HepG2 (cell line): ENCODE results near the gene FLYWCH1. TPM values are rescaled to one million over a fixed set of nuclear protein-coding genes. Genes with fewer than 3 reads are reported as not detected.
A peak's percentile ranks its signal among the peaks of the same experiment; 100 is the strongest.

Experiments used
- CENPX ChIP-seq: sonication (generic); formaldehyde crosslinking; IDR thresholded peaks from 2 replicates; pipeline ENCODE4 v1.9.0; 2021; ENCODE audit warnings: mild to moderate bottlenecking, missing genetic modification reagents, moderate library complexity
- FOXC1 ChIP-seq: sonication (generic); formaldehyde crosslinking; IDR thresholded peaks from 2 replicates; pipeline ENCODE4 v1.8.0; 2022; ENCODE audit warnings: mild to moderate bottlenecking, missing genetic modification reagents, borderline replicate concordance
- HNRNPLL ChIP-seq: fragments of 200-400 bp; formaldehyde crosslinking; IDR thresholded peaks from 2 replicates; pipeline ENCODE4 v1.6.1; 2017; ENCODE audit warnings: mild to moderate bottlenecking, low read depth, low read length; ENCODE audit not compliant: poor library complexity, severe bottlenecking
- KDM3A ChIP-seq: IDR thresholded peaks from 2 replicates; pipeline ENCODE4 v1.6.1; 2018; ENCODE audit warnings: low read depth, missing compliant biosample characterization
- LCORL ChIP-seq, 2 experiments: fragments of 450-650 bp in 1 of 2; sonication (generic) in 1 of 2; formaldehyde crosslinking in 1 of 2; IDR thresholded peaks; 2 replicates each; pipeline versions ENCODE4 v1.5.0 to v1.6.1; 2017 to 2020; ENCODE audit warnings: antibody characterized with exemption in 1 of 2, missing genetic modification reagents in 1 of 2
- NFIC ChIP-seq: IDR thresholded peaks from 2 replicates; pipeline ENCODE4 v1.6.1; 2012; ENCODE audit warnings: mild to moderate bottlenecking, low read length, inconsistent platforms
- NFYB ChIP-seq: sonication (generic); formaldehyde crosslinking; IDR thresholded peaks from 2 replicates; pipeline ENCODE4 v1.4.0; 2020; ENCODE audit warnings: missing genetic modification reagents
- RBAK ChIP-seq: sonication (generic); formaldehyde crosslinking; IDR thresholded peaks from 2 replicates; pipeline ENCODE4 v1.5.1; 2020; ENCODE audit warnings: mild to moderate bottlenecking, missing genetic modification reagents
- TOPORS ChIP-seq: sonication (generic); formaldehyde crosslinking; IDR thresholded peaks from 2 replicates; pipeline ENCODE4 v1.8.0; 2023; ENCODE audit warnings: mild to moderate bottlenecking, missing genetic modification reagents
- ZBTB7B ChIP-seq: sonication (generic); formaldehyde crosslinking; IDR thresholded peaks from 2 replicates; pipeline ENCODE4 v1.4.0; 2020; ENCODE audit warnings: missing genetic modification reagents
- ZIK1 ChIP-seq: sonication (generic); formaldehyde crosslinking; IDR thresholded peaks from 2 replicates; pipeline ENCODE4 v1.5.0; 2020; ENCODE audit warnings: mild to moderate bottlenecking, low read depth, missing genetic modification reagents, borderline replicate concordance
- ZNF317 ChIP-seq: sonication (generic); formaldehyde crosslinking; IDR thresholded peaks from 2 replicates; pipeline ENCODE4 v1.5.0; 2020; ENCODE audit warnings: mild to moderate bottlenecking, missing genetic modification reagents
- ZNF382 ChIP-seq: sonication (generic); formaldehyde crosslinking; IDR thresholded peaks from 2 replicates; pipeline ENCODE4 v1.5.0; 2020; ENCODE audit warnings: missing genetic modification reagents, mild to moderate bottlenecking, borderline replicate concordance
- ZNF441 ChIP-seq: sonication (generic); formaldehyde crosslinking; IDR thresholded peaks from 2 replicates; pipeline ENCODE4 v1.7.0; 2021; ENCODE audit warnings: missing genetic modification reagents, borderline replicate concordance
- ZNF460 ChIP-seq: sonication (generic); formaldehyde crosslinking; IDR thresholded peaks from 2 replicates; pipeline ENCODE4 v1.5.1; 2020; ENCODE audit warnings: missing genetic modification reagents, mild to moderate bottlenecking, borderline replicate concordance
- ZNF598 ChIP-seq: sonication (generic); formaldehyde crosslinking; IDR thresholded peaks from 2 replicates; pipeline ENCODE4 v1.5.1; 2020; ENCODE audit warnings: mild to moderate bottlenecking, missing genetic modification reagents, borderline replicate concordance
- ZNF614 ChIP-seq: IDR thresholded peaks from 2 replicates; pipeline ENCODE4 v1.6.1; 2018; ENCODE audit warnings: missing biosample characterization, missing genetic modification reagents, inconsistent platforms, borderline replicate concordance
- ZNF768 ChIP-seq: sonication (generic); formaldehyde crosslinking; IDR thresholded peaks from 2 replicates; pipeline ENCODE4 v1.4.0; 2020; ENCODE audit warnings: missing genetic modification reagents
- ZSCAN12 ChIP-seq: sonication (generic); formaldehyde crosslinking; IDR thresholded peaks from 2 replicates; pipeline ENCODE4 v1.9.0; 2021; ENCODE audit warnings: mild to moderate bottlenecking, missing genetic modification reagents
- polyA plus RNA-seq, 8 experiments: library from polyadenylated mRNA; depleted of rRNA in 3 of 8; stranded (reverse) in 7 of 8; unstranded in 1 of 8; fragments of >200 nt; fragmentation: Illumina TruSeq in 4 of 8; extraction: Trizol in 4 of 8; gene quantifications; 2 replicates each; pipeline versions ENCODE4 v1.2.1 to v1.2.3, GENCODE V29; 2011 to 2016; ENCODE audit warnings: low read depth in 4 of 8, missing spikeins in 1 of 8, mixed read lengths in 1 of 8; ENCODE audit not compliant: insufficient read depth in 1 of 8
- total RNA-seq, 5 experiments: library from RNA; depleted of rRNA; stranded (reverse); fragments of >200 nt; fragmentation: Illumina TruSeq; extraction: Trizol; gene quantifications; 2 replicates each; pipeline ENCODE4 v1.2.3, GENCODE V29; 2016; ENCODE audit warnings: low read depth in 1 of 5
- TF ChIP-seq, protein P1 (sequence below): sonication (generic); formaldehyde crosslinking; IDR thresholded peaks from 2 replicates; pipeline ENCODE4 v1.4.0; 2020; ENCODE audit warnings: missing genetic modification reagents
- TF ChIP-seq, protein P2 (sequence below): sonication (generic); formaldehyde crosslinking; IDR thresholded peaks from 2 replicates; pipeline ENCODE4 v1.8.0; 2022; ENCODE audit warnings: mild to moderate bottlenecking, missing genetic modification reagents; ENCODE audit not compliant: insufficient replicate concordance
- TF ChIP-seq, protein P3 (sequence below): sonication (generic); formaldehyde crosslinking; IDR thresholded peaks from 2 replicates; pipeline ENCODE4 v1.5.1; 2020; ENCODE audit warnings: mild to moderate bottlenecking, missing genetic modification reagents, borderline replicate concordance

The FLYWCH1 gene
- total and polyA plus RNA-seq, 2 of the 13 experiments (the other 11 are each of a cell fraction or from before 2014, with no cell fraction given) = 7.3 to 12.4 TPM

DNA sequence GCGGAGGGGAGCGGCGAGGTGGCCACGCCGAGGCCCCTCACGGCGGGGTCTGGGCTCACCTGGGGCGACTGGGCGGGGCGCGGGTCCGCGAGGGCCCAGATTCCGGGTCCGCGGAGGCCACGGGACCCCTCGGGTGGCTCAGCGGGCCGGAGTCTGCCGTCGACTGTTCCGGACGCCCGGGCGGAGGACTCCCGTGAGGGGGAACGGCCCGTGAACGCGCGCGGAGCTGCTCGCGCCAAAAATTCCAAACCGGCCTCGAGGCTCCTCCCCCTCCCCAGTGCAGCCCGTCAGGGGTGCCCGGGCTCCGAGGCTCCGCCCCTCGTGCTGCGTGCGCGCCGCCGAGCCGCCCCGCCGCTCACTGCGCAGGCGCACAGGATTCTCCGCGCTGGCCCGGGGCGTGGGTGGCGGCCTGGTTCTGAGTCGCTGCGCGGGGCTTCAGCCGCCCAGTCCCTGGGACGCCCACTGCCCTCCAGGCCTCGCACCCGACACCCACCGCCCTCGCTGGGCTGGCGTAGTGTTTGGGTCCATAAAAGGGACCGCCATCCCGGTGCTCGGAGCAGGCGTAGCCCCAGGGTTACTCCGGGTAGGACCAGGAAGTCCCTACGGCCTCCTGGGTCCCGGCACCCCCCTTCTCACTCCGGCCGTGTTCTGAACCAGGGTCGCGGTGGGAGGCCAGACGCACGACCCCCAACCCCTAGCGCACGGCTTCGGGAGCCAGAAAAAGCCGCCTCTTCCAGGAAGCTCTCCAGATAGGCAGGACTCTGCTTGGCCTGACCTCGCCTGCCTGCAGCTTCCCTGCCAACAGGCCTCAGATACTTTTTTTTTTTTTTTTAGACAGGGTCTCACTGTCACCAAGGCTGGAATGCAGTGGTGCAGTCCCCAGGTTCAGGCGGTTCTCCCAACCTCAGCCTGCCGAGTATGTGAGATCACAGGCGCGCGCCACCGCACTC is 68.8 kb downstream of the FLYWCH1 start, which contains the start of gene PKMYT1 (continued):
- TF ChIP-seq, protein P1, sequence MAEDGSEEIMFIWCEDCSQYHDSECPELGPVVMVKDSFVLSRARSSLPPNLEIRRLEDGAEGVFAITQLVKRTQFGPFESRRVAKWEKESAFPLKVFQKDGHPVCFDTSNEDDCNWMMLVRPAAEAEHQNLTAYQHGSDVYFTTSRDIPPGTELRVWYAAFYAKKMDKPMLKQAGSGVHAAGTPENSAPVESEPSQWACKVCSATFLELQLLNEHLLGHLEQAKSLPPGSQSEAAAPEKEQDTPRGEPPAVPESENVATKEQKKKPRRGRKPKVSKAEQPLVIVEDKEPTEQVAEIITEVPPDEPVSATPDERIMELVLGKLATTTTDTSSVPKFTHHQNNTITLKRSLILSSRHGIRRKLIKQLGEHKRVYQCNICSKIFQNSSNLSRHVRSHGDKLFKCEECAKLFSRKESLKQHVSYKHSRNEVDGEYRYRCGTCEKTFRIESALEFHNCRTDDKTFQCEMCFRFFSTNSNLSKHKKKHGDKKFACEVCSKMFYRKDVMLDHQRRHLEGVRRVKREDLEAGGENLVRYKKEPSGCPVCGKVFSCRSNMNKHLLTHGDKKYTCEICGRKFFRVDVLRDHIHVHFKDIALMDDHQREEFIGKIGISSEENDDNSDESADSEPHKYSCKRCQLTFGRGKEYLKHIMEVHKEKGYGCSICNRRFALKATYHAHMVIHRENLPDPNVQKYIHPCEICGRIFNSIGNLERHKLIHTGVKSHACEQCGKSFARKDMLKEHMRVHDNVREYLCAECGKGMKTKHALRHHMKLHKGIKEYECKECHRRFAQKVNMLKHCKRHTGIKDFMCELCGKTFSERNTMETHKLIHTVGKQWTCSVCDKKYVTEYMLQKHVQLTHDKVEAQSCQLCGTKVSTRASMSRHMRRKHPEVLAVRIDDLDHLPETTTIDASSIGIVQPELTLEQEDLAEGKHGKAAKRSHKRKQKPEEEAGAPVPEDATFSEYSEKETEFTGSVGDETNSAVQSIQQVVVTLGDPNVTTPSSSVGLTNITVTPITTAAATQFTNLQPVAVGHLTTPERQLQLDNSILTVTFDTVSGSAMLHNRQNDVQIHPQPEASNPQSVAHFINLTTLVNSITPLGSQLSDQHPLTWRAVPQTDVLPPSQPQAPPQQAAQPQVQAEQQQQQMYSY = 0 out of 2 replicates have a peak, but pooled peaks have one; percentile 32
- TF ChIP-seq ZNF614 (CRISPR knock-in tag) = no peak
- TF ChIP-seq ZIK1 (CRISPR knock-in tag) = no peak
- no peak; the same call in 1 of the 2 replicates for TF ChIP-seq FOXC1
- no peak for TF ChIP-seq ZNF382 (CRISPR knock-in tag)
- peak; percentile 63 for TF ChIP-seq NFYB (CRISPR knock-in tag)
- TF ChIP-seq KDM3A (CRISPR knock-in tag) = 0 out of 2 replicates have a peak, but pooled peaks have one; percentile 8
- TF ChIP-seq, protein P2, sequence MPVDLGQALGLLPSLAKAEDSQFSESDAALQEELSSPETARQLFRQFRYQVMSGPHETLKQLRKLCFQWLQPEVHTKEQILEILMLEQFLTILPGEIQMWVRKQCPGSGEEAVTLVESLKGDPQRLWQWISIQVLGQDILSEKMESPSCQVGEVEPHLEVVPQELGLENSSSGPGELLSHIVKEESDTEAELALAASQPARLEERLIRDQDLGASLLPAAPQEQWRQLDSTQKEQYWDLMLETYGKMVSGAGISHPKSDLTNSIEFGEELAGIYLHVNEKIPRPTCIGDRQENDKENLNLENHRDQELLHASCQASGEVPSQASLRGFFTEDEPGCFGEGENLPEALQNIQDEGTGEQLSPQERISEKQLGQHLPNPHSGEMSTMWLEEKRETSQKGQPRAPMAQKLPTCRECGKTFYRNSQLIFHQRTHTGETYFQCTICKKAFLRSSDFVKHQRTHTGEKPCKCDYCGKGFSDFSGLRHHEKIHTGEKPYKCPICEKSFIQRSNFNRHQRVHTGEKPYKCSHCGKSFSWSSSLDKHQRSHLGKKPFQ = no peak
- no peak for TF ChIP-seq ZNF460 (CRISPR knock-in tag)
- peak; percentile 26; the same call in 1 of the 2 replicates for TF ChIP-seq ZBTB7B (CRISPR knock-in tag)
- TF ChIP-seq ZNF768 = no peak; the same call in 1 of the 2 replicates
- TF ChIP-seq CENPX (CRISPR knock-in tag) = no peak
- peak; percentile 34 for TF ChIP-seq HNRNPLL
- TF ChIP-seq LCORL (IDR thresholded peaks at IDR 0.05) = no peak
- TF ChIP-seq LCORL (CRISPR knock-in tag; IDR thresholded peaks at IDR 0.05) = peak; percentile 15; the same call in 1 of the 2 replicates
- TF ChIP-seq ZNF441 (CRISPR knock-in tag) = peak; percentile 74; the same call in 1 of the 2 replicates
- TF ChIP-seq, protein P3, sequence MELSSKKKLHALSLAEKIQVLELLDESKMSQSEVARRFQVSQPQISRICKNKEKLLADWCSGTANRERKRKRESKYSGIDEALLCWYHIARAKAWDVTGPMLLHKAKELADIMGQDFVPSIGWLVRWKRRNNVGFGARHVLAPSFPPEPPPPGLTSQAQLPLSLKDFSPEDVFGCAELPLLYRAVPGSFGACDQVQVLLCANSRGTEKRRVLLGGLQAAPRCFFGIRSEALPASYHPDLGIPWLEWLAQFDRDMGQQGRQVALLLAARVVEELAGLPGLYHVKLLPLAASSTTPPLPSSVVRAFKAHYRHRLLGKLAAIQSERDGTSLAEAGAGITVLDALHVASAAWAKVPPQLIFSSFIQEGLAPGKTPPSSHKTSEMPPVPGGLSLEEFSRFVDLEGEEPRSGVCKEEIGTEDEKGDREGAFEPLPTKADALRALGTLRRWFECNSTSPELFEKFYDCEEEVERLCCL (CRISPR knock-in tag) = no peak
- no peak for TF ChIP-seq RBAK (CRISPR knock-in tag)
- TF ChIP-seq ZNF317 = peak; percentile 21; the same call in 1 of the 2 replicates
- TF ChIP-seq TOPORS (CRISPR knock-in tag) = peak; percentile 37; the same call in 1 of the 2 replicates
- peak; percentile 73; the same call in 1 of the 2 replicates for TF ChIP-seq ZNF598
- no peak for TF ChIP-seq ZSCAN12
- no peak for TF ChIP-seq NFIC
